HL-60 (cell line): ENCODE data around the gene TIMM50.

ENCODE experiments used
- CTCF ChIP-seq: IDR thresholded peaks from one replicate; pipeline ENCODE4 v1.5.1; 2011; ENCODE audit warnings: low read length, control low read depth, inconsistent platforms; ENCODE audit not compliant: insufficient read depth
- POLR2AphosphoS5 ChIP-seq: IDR thresholded peaks from 2 replicates; pipeline ENCODE4 v1.6.1; 2012; ENCODE audit warnings: low read depth

- TF ChIP-seq CTCF (no peak), POLR2AphosphoS5 (no peak)
Observed at GRCh38 chr19:39465956-39466747, 14.5 kb upstream of the TIMM50 start.
